ENCODE measurements around the gene NNT. TPM values are rescaled to one million over a fixed set of nuclear protein-coding genes. Genes with fewer than 3 reads are reported as not detected.

The NNT gene
- total and polyA plus RNA-seq, 10 of the 15 experiments (the other 5 are each of a cell fraction or from before 2014, with no cell fraction given) = 20.8 to 73.1 (median 51.9) TPM

DNA sequence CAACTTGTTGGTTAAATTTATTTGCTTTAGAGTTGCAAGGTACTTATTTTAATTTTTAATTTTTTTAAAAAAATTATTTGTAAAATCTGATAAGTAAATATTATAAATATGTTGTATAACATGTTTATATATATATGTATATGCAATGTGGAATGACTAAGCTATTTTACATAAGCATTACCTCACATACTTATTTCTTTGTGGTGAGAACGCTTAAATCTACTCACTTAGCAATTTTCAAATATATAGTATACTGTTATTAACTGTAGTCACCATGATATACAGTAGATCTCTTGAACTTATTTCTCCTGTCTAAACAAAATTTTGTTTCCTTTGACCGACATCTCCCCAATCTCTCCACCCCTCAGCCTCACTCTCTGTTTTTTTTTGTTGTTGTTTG is 147.8 kb downstream of the NNT start:
- ChIA-PET SMC1A (ENCODE audit: uncharacterized antibody, unreplicated experiment) (interaction anchor here (1.4 kb wide), 1 partner anchor 26 kb away, joined by 3 read pairs; no protein-coding TSS in a partner anchor), POLR2A (no interaction called here), RAD21 (ENCODE audit: unreplicated experiment) (no interaction called here), CTCF (no interaction called here)
- no peak for ATAC-seq
- no TSS peak for BruUV-seq (replicated peaks)
- Histone ChIP-seq H3K4me3 (no peak overlapping the region), H3K79me2 (ENCODE audit: control insufficient read depth, insufficient read depth, low read length) (no peaks in the 10 kb centered on the region), H3K4me2 (ENCODE audit: control insufficient read depth, insufficient read depth) (no peak overlapping the region), H2AFZ (ENCODE audit: control insufficient read depth, low read depth, low read length) (no peak overlapping the region), H3K4me1 (ENCODE audit: control insufficient read depth, insufficient read depth, low read length) (no peaks in the 10 kb centered on the region), H4K20me1 (ENCODE audit: control insufficient read depth, insufficient read depth) (no peaks in the 10 kb centered on the region), H3K9me3 (replicated peaks; ENCODE audit: control insufficient read depth, insufficient read depth, low read length) (no peaks in the 10 kb centered on the region), H3K9ac (ENCODE audit: control insufficient read depth, insufficient read depth, low read length) (no peak overlapping the region), H3K27me3 (replicated peaks in 1 of 2; ENCODE audit: control insufficient read depth in 2 of 2, insufficient read depth in 2 of 2, low read length in 1 of 2) (no peaks in the 10 kb centered on the region), H3K36me3 (ENCODE audit: control insufficient read depth in 2 of 2, insufficient read depth in 2 of 2, low read length in 1 of 2) (no peaks in the 10 kb centered on the region), H3K27ac (ENCODE audit: control insufficient read depth, insufficient read depth) (no peak overlapping the region)
- no peak for DNase-seq (ENCODE audit: low read depth, low spot score)
- in situ Hi-C loops (cut with MboI) (no loop called here), intact Hi-C loops (cut with micrococcal nuclease; ENCODE audit: unreplicated experiment) (no loop called here)
- WGBS (ENCODE audit: insufficient coverage, insufficient replicate concordance, low lambda C conversion rate, missing lambda C conversion rate) = 20% methylated on average over 2 of the region's 2 CpGs
- FAIRE-seq = no peak
- no peak for TF ChIP-seq ZZZ3 (IDR thresholded peaks at IDR 0.05; ENCODE audit: control insufficient read depth, insufficient read length, low read depth)
- TF ChIP-seq, protein P1, sequence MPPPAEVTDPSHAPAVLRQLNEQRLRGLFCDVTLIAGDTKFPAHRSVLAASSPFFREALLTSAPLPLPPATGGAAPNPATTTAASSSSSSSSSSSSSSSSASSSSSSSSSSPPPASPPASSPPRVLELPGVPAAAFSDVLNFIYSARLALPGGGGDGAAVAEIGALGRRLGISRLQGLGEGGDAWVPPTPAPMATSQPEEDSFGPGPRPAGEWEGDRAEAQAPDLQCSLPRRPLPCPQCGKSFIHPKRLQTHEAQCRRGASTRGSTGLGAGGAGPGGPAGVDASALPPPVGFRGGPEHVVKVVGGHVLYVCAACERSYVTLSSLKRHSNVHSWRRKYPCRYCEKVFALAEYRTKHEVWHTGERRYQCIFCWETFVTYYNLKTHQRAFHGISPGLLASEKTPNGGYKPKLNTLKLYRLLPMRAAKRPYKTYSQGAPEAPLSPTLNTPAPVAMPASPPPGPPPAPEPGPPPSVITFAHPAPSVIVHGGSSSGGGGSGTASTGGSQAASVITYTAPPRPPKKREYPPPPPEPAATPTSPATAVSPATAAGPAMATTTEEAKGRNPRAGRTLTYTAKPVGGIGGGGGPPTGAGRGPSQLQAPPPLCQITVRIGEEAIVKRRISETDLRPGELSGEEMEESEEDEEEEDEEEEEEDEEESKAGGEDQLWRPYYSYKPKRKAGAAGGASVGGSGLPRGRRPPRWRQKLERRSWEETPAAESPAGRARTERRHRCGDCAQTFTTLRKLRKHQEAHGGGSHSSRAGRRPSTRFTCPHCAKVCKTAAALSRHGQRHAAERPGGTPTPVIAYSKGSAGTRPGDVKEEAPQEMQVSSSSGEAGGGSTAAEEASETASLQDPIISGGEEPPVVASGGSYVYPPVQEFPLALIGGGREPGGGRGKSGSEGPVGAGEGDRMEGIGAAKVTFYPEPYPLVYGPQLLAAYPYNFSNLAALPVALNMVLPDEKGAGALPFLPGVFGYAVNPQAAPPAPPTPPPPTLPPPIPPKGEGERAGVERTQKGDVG (CRISPR knock-in tag; IDR thresholded peaks at IDR 0.05) = no peak
- TF ChIP-seq NFYB (IDR thresholded peaks at IDR 0.05; ENCODE audit: insufficient read depth, low read depth, low read length) = no peak
- TF ChIP-seq, protein P2, sequence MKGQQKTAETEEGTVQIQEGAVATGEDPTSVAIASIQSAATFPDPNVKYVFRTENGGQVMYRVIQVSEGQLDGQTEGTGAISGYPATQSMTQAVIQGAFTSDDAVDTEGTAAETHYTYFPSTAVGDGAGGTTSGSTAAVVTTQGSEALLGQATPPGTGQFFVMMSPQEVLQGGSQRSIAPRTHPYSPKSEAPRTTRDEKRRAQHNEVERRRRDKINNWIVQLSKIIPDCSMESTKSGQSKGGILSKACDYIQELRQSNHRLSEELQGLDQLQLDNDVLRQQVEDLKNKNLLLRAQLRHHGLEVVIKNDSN (IDR thresholded peaks at IDR 0.05; ENCODE audit: borderline replicate concordance, extremely low read length, insufficient read depth, low read depth, low read length) = no peak
- TF ChIP-seq NBN (IDR thresholded peaks at IDR 0.05) = no peak
- TF ChIP-seq TCF7 (IDR thresholded peaks at IDR 0.05; ENCODE audit: borderline replicate concordance) = no peak
- no peak for TF ChIP-seq CREM (IDR thresholded peaks at IDR 0.05; ENCODE audit: low read depth)
- TF ChIP-seq, protein P3, sequence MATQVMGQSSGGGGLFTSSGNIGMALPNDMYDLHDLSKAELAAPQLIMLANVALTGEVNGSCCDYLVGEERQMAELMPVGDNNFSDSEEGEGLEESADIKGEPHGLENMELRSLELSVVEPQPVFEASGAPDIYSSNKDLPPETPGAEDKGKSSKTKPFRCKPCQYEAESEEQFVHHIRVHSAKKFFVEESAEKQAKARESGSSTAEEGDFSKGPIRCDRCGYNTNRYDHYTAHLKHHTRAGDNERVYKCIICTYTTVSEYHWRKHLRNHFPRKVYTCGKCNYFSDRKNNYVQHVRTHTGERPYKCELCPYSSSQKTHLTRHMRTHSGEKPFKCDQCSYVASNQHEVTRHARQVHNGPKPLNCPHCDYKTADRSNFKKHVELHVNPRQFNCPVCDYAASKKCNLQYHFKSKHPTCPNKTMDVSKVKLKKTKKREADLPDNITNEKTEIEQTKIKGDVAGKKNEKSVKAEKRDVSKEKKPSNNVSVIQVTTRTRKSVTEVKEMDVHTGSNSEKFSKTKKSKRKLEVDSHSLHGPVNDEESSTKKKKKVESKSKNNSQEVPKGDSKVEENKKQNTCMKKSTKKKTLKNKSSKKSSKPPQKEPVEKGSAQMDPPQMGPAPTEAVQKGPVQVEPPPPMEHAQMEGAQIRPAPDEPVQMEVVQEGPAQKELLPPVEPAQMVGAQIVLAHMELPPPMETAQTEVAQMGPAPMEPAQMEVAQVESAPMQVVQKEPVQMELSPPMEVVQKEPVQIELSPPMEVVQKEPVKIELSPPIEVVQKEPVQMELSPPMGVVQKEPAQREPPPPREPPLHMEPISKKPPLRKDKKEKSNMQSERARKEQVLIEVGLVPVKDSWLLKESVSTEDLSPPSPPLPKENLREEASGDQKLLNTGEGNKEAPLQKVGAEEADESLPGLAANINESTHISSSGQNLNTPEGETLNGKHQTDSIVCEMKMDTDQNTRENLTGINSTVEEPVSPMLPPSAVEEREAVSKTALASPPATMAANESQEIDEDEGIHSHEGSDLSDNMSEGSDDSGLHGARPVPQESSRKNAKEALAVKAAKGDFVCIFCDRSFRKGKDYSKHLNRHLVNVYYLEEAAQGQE (IDR thresholded peaks at IDR 0.05; ENCODE audit: low read depth, low read length) = no peak
- no peak for TF ChIP-seq ZNF274 (IDR thresholded peaks at IDR 0.05; ENCODE audit: insufficient read depth, insufficient read length)
- no peak for TF ChIP-seq HCFC1 (IDR thresholded peaks at IDR 0.05; ENCODE audit: low read length)
- TF ChIP-seq, protein P4, sequence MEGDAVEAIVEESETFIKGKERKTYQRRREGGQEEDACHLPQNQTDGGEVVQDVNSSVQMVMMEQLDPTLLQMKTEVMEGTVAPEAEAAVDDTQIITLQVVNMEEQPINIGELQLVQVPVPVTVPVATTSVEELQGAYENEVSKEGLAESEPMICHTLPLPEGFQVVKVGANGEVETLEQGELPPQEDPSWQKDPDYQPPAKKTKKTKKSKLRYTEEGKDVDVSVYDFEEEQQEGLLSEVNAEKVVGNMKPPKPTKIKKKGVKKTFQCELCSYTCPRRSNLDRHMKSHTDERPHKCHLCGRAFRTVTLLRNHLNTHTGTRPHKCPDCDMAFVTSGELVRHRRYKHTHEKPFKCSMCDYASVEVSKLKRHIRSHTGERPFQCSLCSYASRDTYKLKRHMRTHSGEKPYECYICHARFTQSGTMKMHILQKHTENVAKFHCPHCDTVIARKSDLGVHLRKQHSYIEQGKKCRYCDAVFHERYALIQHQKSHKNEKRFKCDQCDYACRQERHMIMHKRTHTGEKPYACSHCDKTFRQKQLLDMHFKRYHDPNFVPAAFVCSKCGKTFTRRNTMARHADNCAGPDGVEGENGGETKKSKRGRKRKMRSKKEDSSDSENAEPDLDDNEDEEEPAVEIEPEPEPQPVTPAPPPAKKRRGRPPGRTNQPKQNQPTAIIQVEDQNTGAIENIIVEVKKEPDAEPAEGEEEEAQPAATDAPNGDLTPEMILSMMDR (IDR thresholded peaks at IDR 0.05 in 2 of 3, conservative IDR thresholded peaks at IDR 0.05 in 1 of 3; ENCODE audit: control insufficient read depth in 2 of 3, extremely low read depth in 1 of 3, insufficient read depth in 1 of 3, low read depth in 3 of 3, low read length in 3 of 3) = no peak
- no peak for TF ChIP-seq SMAD5 (IDR thresholded peaks at IDR 0.05; ENCODE audit: low read depth)

All from GM12878 (cell line).